NCI-H128 (cell line): ENCODE results near the gene CALHM6.

Experiments
- DNase-seq: peaks from one replicate; lab custom pipeline; 2025; ENCODE audit not compliant: unreplicated experiment; lab: John Stamatoyannopoulos, UW

CALHM6 gene

DNA sequence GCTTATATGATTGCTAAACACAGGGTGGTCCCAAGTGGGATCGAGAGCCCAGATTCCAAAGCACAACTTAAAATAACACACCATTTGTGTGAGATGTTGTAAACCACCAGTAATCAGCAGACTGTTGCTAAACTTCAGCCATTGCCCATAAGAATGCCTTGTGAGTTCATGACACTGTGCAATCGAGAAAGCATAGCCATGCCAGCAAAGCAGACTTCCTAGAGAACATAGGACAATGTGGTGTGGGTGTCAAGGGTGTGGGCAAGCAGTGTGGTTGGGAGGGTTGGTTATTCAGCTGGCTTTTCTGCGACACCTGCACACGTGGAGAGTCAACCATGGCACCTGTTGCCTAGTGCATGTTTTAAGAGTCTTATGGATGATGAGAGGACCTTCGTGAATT, 16.1 kb upstream of the CALHM6 start:
- no peak for DNase-seq

DNA sequence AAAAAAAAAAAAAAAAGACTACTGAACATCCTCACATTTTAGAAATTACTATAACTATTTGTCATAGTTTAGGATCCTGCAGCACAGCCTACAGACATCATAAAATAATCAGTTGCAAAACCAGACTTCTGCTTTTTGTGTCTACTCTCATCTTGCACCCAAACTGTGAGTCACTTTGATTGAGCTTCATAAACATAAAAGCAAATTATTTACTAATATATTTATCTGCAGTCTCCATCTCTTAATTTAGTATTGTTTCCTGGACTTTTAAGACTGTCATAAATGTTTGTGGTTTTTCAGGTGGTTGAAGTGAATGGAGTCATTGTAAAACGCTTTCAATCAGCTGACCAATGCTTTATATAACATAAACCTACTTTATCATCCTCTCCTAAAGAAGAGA, 14.8 kb upstream of the CALHM6 start:
- DNase-seq, result no peak

DNA sequence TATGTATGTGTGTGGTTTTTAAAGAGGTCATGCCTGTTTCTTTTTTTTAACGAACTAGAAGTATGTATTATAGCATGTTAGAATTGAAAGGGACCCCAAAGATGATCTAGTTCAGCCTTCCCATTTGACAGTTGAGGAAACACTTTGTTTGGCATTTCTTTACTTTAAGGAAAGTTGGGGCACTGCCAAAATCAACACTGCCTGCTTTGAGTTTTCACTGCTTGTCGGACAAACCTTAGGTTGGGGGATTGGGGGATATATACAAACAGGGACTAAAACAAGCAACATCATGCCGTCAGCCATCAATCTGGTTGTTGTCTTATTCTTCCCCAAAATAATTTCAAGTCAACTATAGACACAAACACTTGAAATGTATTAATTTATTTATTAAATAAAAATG, 14.1 kb upstream of the CALHM6 start:
- DNase-seq, result no peak

DNA sequence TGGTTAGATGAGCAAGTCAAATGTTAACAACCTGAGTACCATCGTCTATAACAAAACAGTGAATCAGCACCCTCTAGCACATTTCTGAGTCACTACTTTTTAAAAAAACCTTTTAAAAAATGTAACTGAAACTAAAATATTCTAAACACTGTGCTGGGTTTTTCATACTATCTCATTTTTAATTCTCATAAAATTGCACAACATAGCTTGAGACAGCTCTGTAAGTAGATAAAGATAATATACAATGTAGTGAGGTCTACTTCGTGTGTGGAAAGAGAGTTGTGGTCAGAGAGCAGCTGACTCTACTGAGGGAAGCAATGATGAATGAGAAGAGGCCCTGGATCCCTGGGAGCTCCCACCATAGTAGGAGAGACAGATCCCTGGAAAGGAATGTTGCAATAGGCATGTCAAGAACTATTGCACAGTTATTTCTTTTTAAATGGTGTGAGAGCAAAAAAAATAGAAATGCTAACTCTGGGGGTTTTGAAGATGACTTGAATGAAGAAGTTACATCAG, 13.6 kb upstream of the CALHM6 start:
- no peak for DNase-seq

DNA sequence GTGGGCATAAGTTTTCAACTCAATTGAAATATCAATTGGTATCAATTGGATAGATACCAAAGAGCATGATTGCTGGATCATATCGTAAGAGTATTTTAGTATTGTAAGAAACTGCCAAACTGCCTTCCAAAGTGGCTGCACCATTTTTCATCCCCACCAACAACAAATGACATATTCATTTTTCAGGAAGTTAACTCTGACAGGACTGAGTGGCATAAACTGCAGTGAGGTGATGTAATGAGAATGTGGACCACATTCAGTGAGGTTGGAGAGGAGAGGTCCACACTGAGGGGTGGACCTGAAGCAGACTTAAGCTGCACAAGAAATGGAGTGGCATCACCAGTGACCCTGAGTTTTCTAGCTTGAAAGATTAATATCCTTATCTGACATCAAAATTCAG, 11.6 kb upstream of the CALHM6 start:
- no peak for DNase-seq

DNA sequence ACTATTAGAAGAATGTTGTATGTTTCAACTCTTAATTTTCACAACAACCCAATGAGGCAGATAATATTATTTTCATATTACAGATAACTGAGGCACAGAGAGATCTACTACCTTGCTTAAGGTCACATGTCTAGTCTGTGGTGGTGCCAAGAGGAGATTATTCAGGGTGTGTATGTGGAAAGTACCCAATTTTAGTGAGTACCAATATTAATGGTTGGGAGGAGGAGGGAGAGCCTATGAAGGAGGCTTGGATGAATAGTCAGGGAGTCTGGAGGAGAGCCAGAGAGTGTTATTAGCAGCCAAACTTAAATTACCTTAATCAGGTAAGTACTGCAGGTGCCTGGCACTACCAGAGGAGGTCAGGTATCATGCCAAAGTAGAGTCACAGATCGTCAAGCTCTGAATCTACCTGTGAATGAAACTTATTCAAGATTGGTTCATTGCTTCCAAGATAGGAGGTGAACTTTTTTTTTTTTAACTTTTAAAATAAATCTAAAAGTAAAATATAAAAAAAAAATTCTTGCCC, 10.9 kb upstream of the CALHM6 start:
- DNase-seq, result no peak

DNA sequence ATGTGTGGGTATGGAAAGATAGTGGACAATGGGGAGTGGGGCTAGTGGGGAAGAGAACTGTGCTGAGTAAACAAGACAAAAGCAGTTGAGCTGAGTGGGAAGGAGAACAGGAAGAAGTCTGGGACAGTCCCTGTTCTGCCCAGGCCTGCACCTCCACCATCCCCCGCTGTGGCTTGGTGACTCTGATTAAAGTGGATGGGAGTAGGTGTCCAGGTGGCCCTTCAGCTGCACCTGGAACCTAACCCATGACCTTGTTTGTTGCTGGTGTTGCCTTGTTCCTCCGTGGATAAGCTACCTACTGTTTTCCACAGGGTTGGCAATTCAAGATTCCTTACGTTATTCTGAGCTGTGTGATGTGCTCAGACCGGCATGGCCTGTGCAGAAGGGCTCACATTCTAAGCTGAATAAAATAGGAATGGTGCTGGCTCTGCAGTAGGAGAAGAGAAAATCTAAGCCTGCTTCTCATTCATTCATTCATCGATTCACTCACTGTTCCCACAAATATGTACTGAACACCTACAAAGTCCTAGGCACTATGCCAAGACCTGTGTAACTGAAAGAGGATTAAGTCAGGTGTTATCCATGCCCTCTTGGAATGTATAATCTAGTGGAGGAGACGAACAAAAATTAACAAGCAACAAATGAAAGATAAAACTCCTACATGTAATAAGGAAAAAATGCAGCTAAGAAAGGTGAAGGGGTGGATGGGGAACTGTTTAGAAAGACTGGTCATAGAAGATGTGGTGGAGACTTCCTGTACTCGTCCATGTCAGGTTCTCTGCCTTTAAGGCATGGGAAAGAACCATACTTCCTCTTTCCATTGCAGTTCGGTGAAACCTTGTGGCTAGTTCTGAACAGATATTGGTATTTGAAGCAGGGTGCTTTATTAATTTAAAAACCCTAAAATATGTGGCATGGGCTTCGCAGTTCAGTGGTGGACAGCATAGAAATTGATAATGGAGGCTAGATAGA, 10.1 kb upstream of the CALHM6 start:
- DNase-seq, result no peak

DNA sequence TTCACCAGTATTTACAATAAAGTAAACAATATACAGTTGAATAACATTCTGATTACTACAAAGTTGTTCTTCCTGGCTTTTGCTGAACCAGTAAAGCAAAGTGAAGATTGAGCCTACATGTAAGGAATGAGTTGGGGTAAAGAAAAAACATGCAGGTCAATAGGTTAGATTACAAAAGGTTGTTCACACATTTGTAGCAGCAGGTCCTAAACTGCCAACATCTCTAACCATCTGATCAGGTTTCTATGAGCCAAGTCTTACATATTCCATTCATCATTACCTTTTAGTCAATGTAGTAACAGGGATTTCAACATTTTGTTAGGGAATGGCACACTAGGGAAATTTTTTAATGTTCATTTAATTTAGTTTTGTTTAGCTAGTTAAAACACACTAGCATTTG, 9.3 kb upstream of the CALHM6 start:
- no peak for DNase-seq

DNA sequence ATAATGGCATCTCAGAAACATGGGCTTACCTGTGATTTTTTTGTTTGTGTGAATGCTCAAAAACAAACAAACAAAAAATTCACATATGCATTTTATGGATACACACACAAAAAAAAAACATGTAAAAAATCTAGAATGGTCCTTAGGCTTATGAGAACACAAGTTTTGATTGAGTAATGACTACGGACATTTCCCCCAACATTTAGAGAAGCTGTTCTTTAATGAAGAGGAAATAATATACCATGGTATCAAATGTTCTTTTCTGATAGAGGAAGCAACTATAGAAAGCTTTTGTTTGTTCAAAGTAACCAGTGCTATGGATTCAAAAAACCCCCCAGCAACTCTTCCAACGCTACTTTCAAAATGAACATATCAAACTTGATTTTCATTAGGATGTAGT, 8.6 kb upstream of the CALHM6 start:
- DNase-seq, result no peak

DNA sequence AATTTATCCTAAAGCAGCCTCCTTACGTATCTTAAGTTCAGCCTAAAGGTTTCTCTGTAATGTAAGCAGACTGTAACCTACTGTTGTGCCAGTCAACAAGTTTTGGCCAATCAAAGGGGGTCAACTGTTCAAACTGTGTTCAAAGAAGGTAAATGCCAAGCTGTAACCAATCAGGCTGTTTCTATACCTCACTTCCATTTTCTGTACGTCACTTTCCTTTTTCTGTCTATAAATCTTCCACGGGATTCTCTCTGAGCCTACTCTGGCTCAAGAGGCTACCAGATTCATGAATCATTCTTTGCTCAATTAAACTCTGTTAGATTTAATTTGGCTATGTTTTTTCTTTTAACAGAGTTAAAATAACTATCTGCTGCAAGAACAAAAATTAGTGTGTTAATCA, 5.1 kb upstream of the CALHM6 start:
- no peak for DNase-seq

DNA sequence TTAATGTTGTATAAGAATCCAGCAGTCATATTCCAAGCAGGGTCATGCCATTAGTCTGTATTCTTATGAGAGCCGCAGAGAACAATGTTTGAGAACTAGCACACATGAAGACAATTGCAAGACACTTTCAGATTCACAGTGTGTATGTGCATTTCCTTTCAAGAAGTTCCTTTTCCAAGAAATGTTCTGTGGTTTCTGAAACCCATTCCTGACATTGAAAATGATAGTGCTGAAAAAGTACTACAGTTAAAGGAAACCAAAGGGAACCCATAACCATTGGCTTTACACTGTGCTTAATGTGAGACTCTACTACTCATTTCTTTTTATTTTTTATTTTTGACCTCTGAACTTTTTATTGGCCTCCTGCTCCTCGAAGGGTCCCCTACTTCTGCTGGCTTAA, 4.2 kb upstream of the CALHM6 start:
- DNase-seq, result no peak

DNA sequence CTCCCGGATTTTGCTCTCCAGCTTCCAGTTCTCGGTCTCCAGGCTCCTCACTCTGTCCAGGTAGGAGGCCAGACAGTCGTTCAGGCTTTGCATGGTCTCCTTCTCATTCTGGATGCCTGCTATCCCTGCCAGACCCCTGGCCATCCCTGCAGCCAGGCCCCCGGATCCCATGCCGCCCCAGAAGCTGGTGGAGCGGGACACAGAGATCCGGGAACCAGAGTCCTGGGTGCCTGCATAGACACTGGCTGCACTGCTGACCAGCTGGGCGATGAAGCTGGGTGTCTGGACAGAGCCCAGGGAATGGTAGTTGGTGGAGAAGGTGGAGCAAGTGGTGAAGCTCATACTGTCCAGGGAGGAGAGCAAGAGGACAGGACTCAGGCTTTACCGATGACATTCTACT, 2.9 kb upstream of the CALHM6 start:
- DNase-seq, result no peak

DNA sequence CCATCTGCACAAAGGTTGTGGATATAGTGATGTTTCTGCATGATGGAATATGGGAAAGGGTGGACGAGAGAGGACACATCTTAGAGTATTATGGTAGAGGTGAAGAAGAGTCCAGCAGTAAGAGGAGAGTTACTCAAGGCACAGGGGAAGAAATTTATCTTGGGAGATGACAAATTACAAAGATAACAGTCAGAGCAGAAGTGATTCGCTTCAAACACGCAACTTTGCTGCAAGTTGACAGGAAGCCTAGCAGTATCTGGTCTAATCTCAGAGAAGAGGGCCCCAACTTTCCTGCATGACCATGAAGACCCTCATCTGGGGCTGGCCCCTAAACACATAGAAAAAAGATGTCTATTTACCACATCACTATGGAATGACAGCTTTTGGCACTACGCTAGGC, 1.2 kb upstream of the CALHM6 start:
- no peak for DNase-seq

DNA sequence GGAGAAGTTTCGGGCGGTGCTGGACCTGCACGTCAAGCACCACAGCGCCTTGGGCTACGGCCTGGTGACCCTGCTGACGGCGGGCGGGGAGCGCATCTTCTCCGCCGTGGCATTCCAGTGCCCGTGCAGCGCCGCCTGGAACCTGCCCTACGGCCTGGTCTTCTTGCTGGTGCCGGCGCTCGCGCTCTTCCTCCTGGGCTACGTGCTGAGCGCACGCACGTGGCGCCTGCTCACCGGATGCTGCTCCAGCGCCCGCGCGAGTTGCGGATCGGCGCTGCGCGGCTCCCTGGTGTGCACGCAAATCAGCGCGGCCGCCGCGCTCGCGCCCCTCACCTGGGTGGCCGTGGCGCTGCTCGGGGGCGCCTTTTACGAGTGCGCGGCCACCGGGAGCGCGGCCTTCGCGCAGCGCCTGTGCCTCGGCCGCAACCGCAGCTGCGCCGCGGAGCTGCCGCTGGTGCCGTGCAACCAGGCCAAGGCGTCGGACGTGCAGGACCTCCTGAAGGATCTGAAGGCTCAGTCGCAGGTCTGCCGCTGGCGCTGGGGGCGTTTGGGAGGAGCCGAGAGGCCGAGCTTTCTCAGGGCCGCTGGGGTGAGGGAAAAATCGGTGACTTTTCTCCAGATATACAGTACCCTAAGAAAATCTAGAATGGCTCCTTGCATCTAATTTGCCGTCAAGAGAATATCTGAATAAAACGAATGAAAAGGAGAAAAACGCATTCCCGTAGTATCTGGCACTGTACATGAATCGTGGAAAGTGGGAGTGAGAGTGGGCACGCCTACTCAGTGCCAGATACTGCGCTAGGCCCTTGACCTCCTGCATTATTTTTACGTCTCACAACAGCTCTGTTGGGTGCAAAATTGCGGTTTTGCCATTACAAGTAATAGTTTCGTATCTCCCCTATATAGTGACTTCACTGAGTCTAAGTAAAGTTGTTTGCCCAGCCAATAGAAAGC, 1.0 kb downstream of the CALHM6 start:
- no peak for DNase-seq

DNA sequence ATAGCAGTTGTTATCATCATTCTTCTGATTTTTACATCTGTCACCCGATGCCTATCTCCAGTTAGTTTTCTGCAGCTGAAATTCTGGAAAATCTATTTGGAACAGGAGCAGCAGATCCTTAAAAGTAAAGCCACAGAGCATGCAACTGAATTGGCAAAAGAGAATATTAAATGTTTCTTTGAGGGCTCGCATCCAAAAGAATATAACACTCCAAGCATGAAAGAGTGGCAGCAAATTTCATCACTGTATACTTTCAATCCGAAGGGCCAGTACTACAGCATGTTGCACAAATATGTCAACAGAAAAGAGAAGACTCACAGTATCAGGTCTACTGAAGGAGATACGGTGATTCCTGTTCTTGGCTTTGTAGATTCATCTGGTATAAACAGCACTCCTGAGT, 2.1 kb downstream of the CALHM6 start:
- DNase-seq, result no peak

DNA sequence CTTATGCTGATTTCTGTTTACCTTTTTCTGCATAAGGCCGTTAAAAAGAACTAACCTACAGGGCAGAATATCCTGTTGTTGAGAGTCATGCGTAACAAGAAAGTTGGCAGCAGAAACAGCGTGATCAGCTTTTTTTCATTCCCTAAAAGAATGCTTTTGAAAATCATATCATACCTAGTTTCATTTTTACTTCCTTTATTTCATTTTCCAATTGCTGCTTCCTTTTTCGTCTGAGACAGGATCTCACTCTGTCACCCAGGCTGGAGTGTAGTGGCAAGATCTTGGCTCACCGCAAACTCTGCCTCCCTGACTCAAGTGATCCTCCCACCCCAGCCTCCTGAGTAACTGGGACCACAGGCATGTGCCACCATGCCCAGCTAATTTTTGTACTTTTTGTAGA, 4.1 kb downstream of the CALHM6 start:
- DNase-seq, result no peak

DNA sequence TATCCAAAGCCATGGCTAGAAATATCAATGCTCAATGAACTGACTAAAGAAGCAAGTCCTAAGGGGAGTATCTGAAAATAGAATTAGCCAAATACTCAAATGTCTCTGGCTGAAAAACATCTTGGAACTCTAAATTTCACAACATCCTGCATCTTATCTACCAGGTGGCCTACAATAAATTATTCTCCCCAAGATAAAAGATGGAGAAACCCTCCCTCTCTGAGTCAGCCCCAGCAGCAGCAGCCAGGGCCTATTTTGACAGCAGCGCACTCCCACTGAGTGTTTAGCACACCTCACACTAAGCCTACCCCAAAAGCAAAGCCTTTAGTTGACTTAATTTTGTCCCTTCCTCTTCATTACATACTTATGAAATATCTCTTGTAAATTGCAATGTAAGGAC, 5.9 kb downstream of the CALHM6 start:
- DNase-seq, result no peak

DNA sequence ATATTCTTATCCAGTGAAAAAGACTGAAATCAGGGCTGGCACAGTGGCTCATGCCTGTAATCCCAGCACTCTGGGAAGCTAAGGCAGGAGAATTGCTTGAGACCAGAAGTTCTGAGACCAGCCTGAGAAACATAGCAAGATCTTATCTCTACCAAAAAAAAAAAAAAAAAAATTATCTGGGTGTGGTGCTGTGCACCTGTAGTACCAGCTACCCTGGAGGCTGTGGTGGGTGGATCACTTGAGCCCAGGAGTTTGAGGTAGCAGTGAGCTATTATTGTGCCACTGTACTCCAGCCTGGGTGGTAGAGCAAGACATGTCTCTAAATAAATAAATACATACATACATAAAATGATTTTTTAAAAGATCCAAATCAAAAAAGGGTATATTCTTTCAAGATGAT, 6.3 kb downstream of the CALHM6 start:
- no peak for DNase-seq

DNA sequence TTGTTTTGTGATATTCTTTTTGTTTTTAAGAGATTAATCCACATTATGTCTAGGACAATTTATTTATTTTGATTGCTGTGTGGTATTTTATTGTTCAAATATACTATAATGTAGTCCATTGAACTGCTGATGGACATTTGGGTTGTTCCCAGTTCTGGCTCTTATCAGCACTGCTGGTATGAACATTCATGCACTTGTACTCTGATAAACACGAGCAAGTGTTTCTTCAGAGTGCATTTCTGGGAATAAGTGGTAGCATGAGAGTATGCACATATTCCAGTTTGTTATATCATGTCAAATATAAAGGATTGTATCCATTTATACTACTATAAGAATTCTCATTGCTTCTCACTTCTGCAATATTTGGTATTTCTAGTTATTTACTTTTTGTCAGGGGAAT, 7.1 kb downstream of the CALHM6 start:
- DNase-seq, result no peak

DNA sequence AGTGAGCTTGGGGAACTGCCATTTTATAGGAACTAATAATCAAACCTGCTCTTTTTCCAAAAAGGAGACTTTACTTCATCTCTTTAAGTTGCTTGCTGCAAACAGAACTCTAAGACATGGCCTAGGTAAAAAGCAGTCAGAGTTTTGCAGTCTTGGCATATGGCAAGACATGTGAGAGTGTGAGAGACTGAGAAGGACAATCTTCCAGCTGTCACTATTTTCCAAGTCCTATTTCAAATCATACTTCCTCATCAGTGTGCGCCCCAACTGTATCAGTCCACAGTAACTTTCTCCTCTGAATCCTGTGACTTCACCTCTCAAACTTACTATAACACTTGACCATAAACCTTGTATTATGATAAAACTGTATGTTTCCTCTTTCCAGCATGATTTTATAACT, 10.4 kb downstream of the CALHM6 start:
- no peak for DNase-seq

DNA sequence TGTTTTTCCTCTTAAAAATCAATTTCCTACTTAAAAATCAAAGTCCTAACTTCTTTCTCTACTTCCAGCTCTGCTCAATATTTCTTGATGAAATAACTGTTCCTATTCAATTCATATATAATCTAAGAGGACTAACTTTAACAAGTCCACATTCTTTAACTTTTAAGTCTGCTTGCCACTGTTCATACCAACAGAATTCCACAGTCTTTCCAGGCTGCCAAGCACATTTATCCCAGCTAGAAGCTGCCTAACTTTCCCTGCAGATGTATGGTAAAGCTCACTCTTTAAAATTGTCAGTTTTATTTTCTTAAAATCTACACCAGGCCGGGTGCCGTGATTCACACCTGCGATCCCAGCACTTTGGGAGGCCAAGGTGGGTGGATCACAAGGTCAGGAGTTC, 11.5 kb downstream of the CALHM6 start:
- no peak for DNase-seq

DNA sequence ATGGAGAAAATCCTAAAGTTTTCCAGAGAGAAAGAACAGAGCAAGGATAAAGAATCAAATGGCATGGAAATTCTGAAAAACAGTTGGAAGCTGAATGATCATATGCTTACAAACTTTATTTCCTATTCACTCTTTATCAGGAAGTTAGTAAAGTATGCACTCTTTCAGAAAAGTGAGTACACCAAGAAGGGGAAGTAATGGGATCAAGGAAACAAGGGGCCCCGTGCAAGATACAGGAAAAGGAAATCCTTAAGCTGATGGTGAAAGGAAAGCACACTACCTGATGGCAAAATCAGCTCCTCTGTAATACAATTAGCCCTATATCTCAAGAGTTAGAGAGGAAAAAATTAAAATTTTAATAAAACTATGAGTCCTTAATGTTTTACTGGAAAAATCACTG, 14.0 kb downstream of the CALHM6 start:
- no peak for DNase-seq
